GM19043 (cell line): Measurements from ENCODE around the gene CNNM2.

Experiments
- ATAC-seq: cut with Tn5 transposase; IDR thresholded peaks from one replicate; pipeline ENCODE4 v1.9.1; 2021; ENCODE audit warnings: low read depth; ENCODE audit not compliant: unreplicated experiment

The CNNM2 gene

DNA sequence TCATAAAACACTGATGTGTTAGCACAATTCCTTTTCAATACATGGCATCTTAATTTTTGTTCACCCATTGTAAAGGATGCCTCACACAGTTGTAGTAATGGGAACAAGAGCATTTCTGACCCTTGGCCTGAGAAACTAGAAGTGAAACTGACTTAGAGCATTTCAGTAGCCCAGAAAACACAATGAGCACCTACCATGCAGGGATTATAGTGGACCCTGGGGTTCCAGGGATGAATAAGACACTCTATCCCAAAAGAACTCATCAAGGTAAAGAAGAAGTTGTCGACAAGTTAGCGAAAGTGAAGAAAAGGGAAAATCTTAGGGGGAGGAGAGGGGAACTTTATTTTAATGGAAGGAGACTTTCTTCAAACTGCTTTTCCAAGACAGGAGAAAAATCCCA, 149.4 kb downstream of the CNNM2 start:
- no peak for ATAC-seq

DNA sequence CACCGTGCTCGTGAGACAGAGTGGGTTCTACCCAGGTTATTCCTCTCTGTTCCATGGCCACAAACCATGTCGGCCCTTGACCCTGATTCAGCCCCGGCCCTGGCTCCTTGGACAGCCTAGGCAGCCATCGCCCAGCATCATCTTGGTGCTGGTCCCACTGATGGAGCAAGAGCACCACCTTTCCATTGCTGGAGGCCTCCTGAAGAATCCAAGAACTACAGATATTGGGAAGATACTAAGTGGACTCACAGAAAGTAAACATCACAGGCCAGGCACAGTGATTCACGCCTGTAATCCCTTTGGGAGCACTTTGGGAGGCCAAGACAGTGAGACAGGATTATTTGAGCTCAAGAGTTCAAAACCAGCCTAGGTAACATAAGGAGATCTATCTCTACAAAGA, 149.9 kb downstream of the CNNM2 start:
- no peak for ATAC-seq

- ATAC-seq, result no peak
Observed at GRCh38 chr10:103069453-103070331, 151.6 kb downstream of the CNNM2 start.

DNA sequence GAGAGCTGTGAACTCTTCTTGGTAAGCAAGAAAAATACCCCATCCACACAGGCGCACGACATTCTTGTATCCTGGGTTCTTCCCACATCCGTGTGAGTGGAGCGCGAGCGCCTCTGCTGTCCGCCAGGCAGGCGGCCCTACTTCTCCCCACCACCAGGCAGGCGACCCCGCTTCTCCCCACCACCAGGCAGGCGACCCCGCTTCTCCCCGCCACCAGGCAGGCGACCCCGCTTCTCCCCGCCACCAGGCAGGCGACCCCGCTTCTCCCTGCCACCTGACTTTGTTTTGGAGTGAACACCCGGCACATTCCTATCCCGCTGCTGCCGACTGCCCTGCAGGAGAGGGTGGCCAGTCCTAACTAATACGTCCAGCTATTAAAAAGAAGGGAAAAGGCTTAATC, 154.2 kb downstream of the CNNM2 start:
- no peak for ATAC-seq

- ATAC-seq, result no peak
Observed at GRCh38 chr10:103072891-103073290, 154.8 kb downstream of the CNNM2 start.

DNA sequence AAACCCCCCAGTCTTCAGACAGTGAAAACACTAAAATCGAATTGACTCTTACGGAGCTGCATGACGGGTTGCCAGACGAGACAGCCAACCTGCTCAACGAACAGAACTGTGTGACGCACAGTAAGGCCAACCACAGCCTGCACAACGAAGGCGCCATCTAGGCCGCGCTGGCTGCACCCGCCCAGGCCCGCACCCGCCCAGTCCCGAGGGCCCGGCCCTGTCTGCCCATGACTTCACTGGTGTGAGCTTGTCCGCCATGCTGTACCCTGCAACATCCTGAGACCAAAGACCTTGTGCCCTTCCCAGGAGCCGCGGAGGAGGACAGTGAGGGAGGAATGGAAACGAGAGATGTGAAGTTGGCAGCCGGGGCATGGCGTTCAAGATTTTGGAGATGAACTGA, 158.9 kb downstream of the CNNM2 start:
- ATAC-seq, result no peak

DNA sequence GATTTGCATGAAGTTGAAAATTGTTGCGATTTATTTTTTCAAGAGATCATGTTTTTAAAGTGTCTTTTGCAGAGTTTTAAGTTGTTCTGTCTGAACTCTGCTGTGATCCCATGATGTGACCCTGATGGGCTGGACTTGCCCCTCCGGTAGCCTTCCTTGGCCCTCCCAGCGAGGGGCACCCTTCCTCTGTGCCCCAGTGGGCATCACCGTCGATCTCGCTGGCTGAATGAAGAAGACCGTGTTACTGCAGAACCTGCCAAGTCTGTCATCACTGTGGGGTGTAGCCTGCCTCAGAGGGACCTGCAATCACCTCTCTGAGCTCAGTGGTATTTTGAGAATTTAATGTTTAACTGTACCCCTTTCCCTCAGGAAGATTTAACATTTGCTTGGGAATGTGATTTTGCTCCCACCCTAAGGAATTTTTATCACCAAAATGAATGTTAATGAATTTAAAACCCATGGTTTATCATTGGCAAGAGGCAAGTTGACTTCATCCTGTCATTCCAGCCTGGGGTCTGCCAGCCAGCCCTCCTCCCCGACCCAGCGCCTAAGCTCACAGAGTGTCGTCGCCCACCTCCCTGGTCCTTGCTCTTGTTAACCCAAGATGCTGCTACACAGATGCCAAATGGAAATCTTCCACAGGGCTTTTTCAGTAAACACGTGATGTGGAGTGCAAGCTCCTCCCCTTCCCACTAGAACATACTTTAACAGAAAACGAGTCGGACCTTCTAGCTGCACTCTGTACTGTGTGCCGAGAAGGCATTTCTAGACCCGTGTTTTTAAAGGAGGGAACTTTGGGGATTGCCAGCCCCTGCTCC, 159.6 kb downstream of the CNNM2 start:
- no peak for ATAC-seq

GRCh38 chr10:103078309-103078615, 160.2 kb downstream of the CNNM2 start:
- ATAC-seq, result no peak

DNA sequence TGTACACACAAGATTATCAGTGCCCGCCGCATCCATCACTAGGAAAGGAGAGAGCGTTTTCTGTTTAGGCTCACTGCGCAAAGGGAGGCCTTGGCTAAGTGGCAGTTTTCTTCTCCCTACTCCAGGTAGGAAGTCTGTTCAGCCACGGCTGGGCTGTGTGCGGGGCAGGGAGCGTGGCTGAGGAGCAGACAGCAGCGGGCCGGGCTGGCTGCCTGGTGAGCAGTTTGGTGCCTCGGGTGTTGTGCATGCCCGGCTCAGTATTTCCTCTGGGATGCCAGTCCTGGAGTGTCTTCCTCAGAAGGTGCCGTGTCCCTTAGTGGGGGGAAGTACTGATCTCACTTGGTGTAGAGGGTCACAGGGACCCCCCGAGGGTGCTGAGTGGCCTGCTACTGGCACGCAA, 160.6 kb downstream of the CNNM2 start:
- ATAC-seq, result no peak

DNA sequence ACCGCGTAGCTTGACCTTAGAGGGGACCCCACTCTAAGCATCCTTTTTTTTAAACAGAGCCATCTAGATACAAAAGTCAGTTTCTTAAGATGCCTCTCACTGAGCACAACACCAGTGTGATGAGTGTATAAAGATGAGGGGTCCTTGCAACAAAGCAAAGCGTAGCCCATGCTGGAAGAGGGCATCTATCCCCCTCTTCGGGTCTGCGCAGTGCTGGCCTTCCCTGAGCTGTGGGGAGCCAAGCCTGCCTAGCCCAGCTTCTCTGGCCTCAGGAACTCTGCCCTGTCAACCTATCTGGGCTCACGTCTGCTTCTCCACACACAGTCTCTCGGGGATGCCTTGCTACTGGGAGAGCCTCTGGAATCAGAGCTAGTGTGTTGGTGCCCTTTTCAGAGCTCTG, 161.0 kb downstream of the CNNM2 start:
- ATAC-seq, result no peak

DNA sequence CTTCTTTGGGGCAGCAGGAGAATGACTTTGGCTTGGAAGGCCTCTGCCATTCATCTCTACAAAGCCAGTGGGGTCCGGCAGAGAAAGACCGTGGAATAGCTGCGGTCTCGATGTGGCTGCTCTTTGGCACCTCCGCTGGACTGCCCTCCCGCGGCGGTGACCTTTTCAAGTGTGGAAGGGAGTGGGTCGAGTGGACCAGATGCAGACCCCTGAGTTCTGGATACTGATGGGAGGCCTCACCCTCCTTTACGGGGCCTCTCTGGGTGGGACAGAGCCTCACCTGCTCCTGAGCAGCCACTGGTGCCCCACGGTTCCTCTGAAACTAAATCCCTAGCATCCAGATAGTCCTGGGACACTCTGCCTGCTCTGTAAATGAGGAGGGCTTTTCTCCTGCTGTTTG, 161.9 kb downstream of the CNNM2 start:
- ATAC-seq, result no peak

- no peak for ATAC-seq
Observed at GRCh38 chr10:103080891-103081581, 162.9 kb downstream of the CNNM2 start.

DNA sequence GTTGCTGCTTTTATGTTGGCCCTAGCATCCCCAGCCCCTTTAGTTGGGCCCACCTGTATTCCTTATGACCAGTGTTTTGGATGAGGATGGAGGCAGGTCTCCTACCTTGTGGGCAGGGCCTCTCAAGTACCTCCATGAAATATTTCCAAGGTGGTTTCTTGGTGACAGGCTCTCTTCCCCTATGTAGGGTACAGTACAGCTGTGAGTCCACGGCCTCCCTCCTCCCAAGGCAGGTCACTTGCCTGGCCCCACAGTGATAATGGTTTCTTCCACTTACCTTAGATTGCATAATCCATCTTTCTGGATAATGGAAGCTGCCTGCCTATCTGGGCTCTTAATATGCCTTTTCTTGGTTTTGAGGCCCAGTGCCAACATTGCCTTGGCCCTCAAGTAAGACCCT, 164.6 kb downstream of the CNNM2 start:
- ATAC-seq, result no peak

DNA sequence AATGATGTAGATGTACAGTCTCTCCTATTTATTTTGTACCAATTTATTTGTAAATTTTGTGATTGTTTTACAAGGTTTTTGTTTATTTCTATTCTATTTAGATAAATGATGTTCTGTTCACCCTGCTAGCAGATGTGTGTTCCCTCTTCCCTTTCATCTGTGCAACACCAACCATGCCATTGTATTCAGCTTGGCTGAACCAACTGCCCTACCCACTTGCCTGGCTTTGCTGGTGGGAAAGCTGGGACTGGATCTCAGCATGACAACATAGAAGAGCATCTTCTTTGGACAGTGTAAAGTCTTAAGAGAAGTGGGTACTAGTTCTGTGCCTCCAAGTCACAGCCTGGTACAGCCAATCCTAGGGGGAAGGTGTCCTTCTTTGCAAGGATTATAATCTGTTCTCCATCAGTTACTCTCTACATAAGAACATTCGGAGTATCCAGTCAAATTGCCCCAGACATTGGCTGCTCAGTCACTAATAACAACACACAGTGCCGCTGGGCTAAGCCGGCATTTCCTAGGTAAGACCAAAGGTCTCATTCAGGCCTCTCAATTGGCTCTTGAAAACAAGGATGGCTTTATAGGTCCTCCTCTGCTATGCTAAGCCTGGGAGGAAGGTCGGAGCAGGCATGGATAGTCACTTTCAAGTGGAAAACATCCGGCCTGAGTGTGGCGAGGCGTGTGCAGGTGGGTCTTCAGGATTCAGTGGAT, 165.3 kb downstream of the CNNM2 start:
- ATAC-seq, result no peak

DNA sequence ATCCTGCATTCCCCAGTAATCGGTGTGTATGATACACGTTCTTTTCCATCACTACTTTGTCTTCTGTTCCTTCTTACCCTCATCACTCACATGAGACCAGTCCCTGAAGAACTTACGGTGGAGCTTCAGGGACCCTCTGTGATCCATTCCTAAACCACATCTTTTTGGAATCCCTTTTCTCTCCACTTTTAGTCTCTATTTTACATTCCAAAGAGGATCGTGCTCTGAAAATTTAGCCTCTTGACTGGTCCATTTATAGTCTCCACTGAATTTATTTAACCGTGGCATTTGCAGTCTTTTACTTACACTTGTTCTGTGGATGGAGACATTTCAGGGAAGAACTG, 165.9 kb downstream of the CNNM2 start:
- ATAC-seq, result no peak

GRCh38 chr10:103086261-103086660, 168.2 kb downstream of the CNNM2 start:
- ATAC-seq, result no peak

GRCh38 chr10:103086799-103087198, 168.7 kb downstream of the CNNM2 start:
- no peak for ATAC-seq

- no peak for ATAC-seq
Observed at GRCh38 chr10:103089493-103089892, 171.4 kb downstream of the CNNM2 start.

- no peak for ATAC-seq
Observed at GRCh38 chr10:103090911-103091310, 172.8 kb downstream of the CNNM2 start.

DNA sequence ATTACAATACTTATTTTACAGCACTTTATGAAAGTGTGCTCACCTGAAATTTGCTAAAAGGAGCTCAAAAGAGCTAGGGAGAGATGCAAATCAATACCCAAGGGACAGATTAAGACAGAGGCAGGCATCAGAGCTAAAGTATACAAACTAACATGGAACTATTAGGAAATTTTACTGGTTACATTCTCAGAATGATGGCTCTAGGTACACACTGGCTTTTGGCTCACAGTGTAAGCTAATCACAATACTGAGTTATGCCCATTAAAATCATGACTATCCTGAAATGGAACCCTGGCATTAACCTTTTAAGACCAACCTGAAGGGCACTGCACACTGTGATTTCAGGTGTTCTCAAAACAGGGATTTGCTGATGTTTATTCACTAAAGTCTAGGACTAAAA, 176.9 kb downstream of the CNNM2 start:
- no peak for ATAC-seq

DNA sequence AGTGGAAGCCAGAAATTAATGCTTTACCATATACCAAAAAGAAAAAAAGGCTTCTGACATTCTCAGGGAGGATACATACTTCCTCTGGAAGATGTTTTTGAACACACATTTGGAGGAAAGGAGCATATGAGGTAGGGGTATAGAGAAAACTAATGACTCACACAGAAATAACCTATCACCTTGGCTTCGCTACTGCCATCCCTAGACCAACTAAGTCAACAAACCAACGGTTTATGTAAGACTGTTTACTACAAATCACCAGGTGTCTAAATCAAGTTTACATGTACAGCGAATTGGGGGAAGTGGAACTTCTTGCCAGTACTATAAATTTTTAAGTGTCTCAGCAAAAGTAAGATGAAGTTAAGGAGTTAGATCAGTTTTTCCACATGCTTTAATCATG, 178.0 kb downstream of the CNNM2 start:
- no peak for ATAC-seq
